Esophagus (tissue), 2 donors: ENCODE results near the gene PHF1. TPM values are rescaled to one million over a fixed set of nuclear protein-coding genes. Genes with fewer than 3 reads are reported as not detected.
"Not testable (repeated sequence)": the region's sequence is repeated elsewhere in the genome, so short reads cannot be mapped to it uniquely, and the experiment has no call there.

Source experiments
- H3K27ac ChIP-seq, 2 donors: one replicate each; pipeline ENCODE4 v1.5.1; 2013; ENCODE audit warnings: low read depth in 2 of 2, mild to moderate bottlenecking in 2 of 2, inconsistent platforms in 1 of 2, low read length in 1 of 2, moderate library complexity in 1 of 2
- H3K27me3 ChIP-seq, 2 donors: one replicate each; pipeline ENCODE4 v1.6.1; 2013; ENCODE audit warnings: low read length in 2 of 2, control low read depth in 1 of 2, mild to moderate bottlenecking in 1 of 2; ENCODE audit not compliant: insufficient read depth in 2 of 2, control insufficient read depth in 1 of 2
- H3K36me3 ChIP-seq, 2 donors: one replicate each; pipeline ENCODE4 v1.6.1; 2013; ENCODE audit warnings: low read length in 1 of 2; ENCODE audit not compliant: control insufficient read depth in 2 of 2, insufficient read depth in 2 of 2
- H3K4me1 ChIP-seq, 2 donors: one replicate each; pipeline ENCODE4 v1.6.1; 2013; ENCODE audit warnings: low read length in 1 of 2; ENCODE audit not compliant: control insufficient read depth in 2 of 2, insufficient read depth in 2 of 2
- H3K4me3 ChIP-seq, 2 donors: one replicate each; pipeline ENCODE4 v1.5.1; 2013; ENCODE audit warnings: low read length in 2 of 2, mild to moderate bottlenecking in 2 of 2, low read depth in 1 of 2, moderate library complexity in 1 of 2
- H3K9me3 ChIP-seq, 2 donors: one replicate each; pipeline ENCODE4 v1.6.1; 2013; ENCODE audit warnings: mild to moderate bottlenecking in 2 of 2, low read depth in 1 of 2, low read length in 1 of 2, moderate library complexity in 1 of 2; ENCODE audit not compliant: control insufficient read depth in 2 of 2, insufficient read depth in 1 of 2
- WGBS, 2 donors: extraction: QIAGEN DNeasy Blood & Tissue Kit; methylation state at CpG; one replicate each; pipeline ENCODE4 v1.1.7; 2013; 5-methylcytosine and 5-hydroxymethylcytosine counted together
- polyA plus RNA-seq, 2 donors: library from polyadenylated mRNA; stranded (reverse); fragments of 200-250 nt; gene quantifications; one replicate each; pipeline ENCODE4 v1.2.3, GENCODE V29; 2013
- donor health status: healthy with polysubstance abuse.
- donor health status: Bipolar disorder and iron deficiency.

The PHF1 gene
- polyA plus RNA-seq, 2 donors, result 27.3 to 46.0 TPM

- Histone ChIP-seq H3K4me3 (no peak overlapping the region), H3K4me1 (no peaks in the 10 kb centered on the region), H3K27me3 (no peaks in the 10 kb centered on the region), H3K9me3 (no peaks in the 10 kb centered on the region), H3K36me3 (no peaks in the 10 kb centered on the region), H3K27ac (peak overlapping the region; percentile 57 to 66)
- WGBS, 2 donors, result 50 to 61% methylated on average over 8 of the region's 8 CpGs
These were observed 36.6 kb upstream of the PHF1 start for GRCh38 chr6:33373960-33374910.

- H3K27ac ChIP-seq, result peak overlapping the region; percentile 66 to 71
- H3K36me3 ChIP-seq, result no peaks in the 10 kb centered on the region
- no peaks in the 10 kb centered on the region for H3K27me3 ChIP-seq
- no peak overlapping the region for H3K4me3 ChIP-seq
- H3K4me1 ChIP-seq, result no peaks in the 10 kb centered on the region
- 14 to 20% methylated on average over 9 of the region's 9 CpGs for WGBS, 2 donors
- no peaks in the 10 kb centered on the region for H3K9me3 ChIP-seq
These were observed 35.6 kb upstream of the PHF1 start for GRCh38 chr6:33375143-33375671.

- Histone ChIP-seq H3K27ac (no peak overlapping the region), H3K4me1 (no peaks in the 10 kb centered on the region)
- WGBS, 2 donors, result 81 to 83% methylated on average over 4 of the region's 4 CpGs
These were observed 33.6 kb upstream of the PHF1 start for GRCh38 chr6:33377171-33377570.

GRCh38 chr6:33379184-33379583 lies 31.6 kb upstream of the PHF1 start:
- 94% methylated on average over 10 of the region's 10 CpGs for whole genome bisulfite sequencing, 2 donors
- H3K4me1 ChIP-seq, H3K9me3 ChIP-seq, H3K27me3 ChIP-seq, H3K4me3 ChIP-seq, H3K27ac ChIP-seq, H3K36me3 ChIP-seq: not testable (repeated sequence)

More at GRCh38 chr6:33377171-33377570, 33.6 kb upstream of the PHF1 start:
- Histone ChIP-seq H3K27me3 (no peaks in the 10 kb centered on the region), H3K36me3 (no peaks in the 10 kb centered on the region), H3K4me3 (no peak overlapping the region), H3K9me3 (no peaks in the 10 kb centered on the region)

GRCh38 chr6:33380272-33380981 lies 30.4 kb upstream of the PHF1 start:
- Histone ChIP-seq H3K4me1 (no peaks in the 10 kb centered on the region), H3K9me3 (no peaks in the 10 kb centered on the region), H3K4me3 (no peak overlapping the region), H3K36me3 (no peaks in the 10 kb centered on the region), H3K27ac (peak overlapping the region in 1 of 2 donors; percentile 41), H3K27me3 (no peaks in the 10 kb centered on the region)
- 62 to 75% methylated on average over 2 of the region's 2 CpGs for WGBS, 2 donors

- no peaks in the 10 kb centered on the region for H3K36me3 ChIP-seq
- no peaks in the 10 kb centered on the region for H3K4me1 ChIP-seq
- WGBS, 2 donors, result 66 to 73% methylated on average over 10 of the region's 10 CpGs
- peak overlapping the region in 1 of 2 donors; percentile 15 for H3K27ac ChIP-seq
- no peaks in the 10 kb centered on the region for H3K9me3 ChIP-seq
- no peak overlapping the region for H3K4me3 ChIP-seq
- H3K27me3 ChIP-seq, result no peaks in the 10 kb centered on the region
These were observed 27.2 kb upstream of the PHF1 start for GRCh38 chr6:33383427-33384185.

GRCh38 chr6:33384581-33385020 lies 26.2 kb upstream of the PHF1 start:
- H3K4me1 ChIP-seq, result no peaks in the 10 kb centered on the region
- no peaks in the 10 kb centered on the region for H3K27me3 ChIP-seq
- no peaks in the 10 kb centered on the region for H3K36me3 ChIP-seq
- no peak overlapping the region for H3K27ac ChIP-seq
- no peaks in the 10 kb centered on the region for H3K9me3 ChIP-seq
- no peak overlapping the region for H3K4me3 ChIP-seq
- WGBS, 2 donors, result 23% methylated on average over 4 of the region's 4 CpGs

- no peak overlapping the region for H3K27ac ChIP-seq
These were observed 20.6 kb upstream of the PHF1 start for GRCh38 chr6:33390173-33390572.

GRCh38 chr6:33390767-33391277 lies 20.0 kb upstream of the PHF1 start:
- Histone ChIP-seq H3K27ac (peak overlapping the region; percentile 96 to 97), H3K27me3 (no peaks in the 10 kb centered on the region), H3K9me3 (no peaks in the 10 kb centered on the region), H3K36me3 (no peaks in the 10 kb centered on the region), H3K4me3 (peak overlapping the region in 1 of 2 donors; percentile 62), H3K4me1 (no peaks in the 10 kb centered on the region)
- 80 to 82% methylated on average over 9 of the region's 9 CpGs for WGBS, 2 donors

More at GRCh38 chr6:33390173-33390572, 20.6 kb upstream of the PHF1 start:
- Histone ChIP-seq H3K36me3 (no peaks in the 10 kb centered on the region), H3K9me3 (no peaks in the 10 kb centered on the region), H3K4me3 (no peak overlapping the region), H3K27me3 (no peaks in the 10 kb centered on the region), H3K4me1 (no peaks in the 10 kb centered on the region)
- 90 to 92% methylated on average over 2 of the region's 2 CpGs for WGBS, 2 donors
